KBM-7 (cell line): ENCODE data around the gene LINGO4.

Experiments
- DNase-seq: peaks from one replicate; pipeline ENCODE4 v3.0.0-alpha.2; 2015
- in situ Hi-C: fragments of 300-500 bp; cut with MboI; formaldehyde crosslinking; loops from 2 replicates; pipeline ENCODE4 v1.14.3; 2020; ENCODE audit warnings: low sequenced_read_pairs, low pct_unique_long_range_greater_than_20kb, mixed read lengths

Gene LINGO4, protein sequence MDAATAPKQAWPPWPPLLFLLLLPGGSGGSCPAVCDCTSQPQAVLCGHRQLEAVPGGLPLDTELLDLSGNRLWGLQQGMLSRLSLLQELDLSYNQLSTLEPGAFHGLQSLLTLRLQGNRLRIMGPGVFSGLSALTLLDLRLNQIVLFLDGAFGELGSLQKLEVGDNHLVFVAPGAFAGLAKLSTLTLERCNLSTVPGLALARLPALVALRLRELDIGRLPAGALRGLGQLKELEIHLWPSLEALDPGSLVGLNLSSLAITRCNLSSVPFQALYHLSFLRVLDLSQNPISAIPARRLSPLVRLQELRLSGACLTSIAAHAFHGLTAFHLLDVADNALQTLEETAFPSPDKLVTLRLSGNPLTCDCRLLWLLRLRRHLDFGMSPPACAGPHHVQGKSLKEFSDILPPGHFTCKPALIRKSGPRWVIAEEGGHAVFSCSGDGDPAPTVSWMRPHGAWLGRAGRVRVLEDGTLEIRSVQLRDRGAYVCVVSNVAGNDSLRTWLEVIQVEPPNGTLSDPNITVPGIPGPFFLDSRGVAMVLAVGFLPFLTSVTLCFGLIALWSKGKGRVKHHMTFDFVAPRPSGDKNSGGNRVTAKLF

DNA sequence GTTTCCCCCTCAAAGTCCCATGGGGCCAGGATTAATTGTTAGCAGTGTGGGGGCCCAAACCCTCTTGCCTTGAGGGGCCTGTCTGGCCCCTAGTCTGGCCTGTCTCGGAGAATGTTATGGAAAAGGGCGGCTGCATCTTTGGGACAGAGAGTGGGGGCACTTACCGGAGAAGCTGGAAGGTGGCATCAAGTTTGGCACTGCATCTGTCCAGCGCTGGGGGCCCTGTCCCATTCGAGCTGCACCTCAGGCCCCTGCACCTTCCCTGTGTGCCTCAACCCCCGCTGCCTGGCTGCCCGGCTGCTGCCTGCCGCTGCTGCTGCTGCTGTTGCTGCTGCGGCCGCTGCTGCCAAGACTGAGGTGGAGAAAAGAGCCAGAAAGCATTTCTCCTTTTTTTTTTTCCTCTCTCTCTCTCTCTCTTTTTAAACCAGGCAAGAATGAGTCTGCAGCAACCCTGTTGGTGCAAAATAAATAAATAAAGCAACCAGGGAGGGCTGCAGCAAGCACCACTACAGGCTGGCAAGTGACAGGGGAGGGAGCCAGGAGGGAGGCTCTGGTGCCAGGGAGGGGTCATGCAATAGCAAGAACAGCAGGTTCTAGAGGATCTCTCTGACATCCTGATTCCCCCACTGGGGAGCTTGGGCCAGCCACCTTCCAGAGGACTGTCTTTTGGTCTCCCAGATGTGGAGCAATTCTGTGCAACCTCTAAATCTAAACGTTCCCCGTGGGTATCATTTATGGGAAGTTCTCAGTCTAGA is at the start of gene LINGO4:
TSS of gene LINGO4 (minus strand) at position 354 of the 755 bp plus-strand sequence. CDS start 2,715 bp downstream, outside the sequence.
- in situ Hi-C loops, result no loop called here
- DNase-seq, result no peak

DNA sequence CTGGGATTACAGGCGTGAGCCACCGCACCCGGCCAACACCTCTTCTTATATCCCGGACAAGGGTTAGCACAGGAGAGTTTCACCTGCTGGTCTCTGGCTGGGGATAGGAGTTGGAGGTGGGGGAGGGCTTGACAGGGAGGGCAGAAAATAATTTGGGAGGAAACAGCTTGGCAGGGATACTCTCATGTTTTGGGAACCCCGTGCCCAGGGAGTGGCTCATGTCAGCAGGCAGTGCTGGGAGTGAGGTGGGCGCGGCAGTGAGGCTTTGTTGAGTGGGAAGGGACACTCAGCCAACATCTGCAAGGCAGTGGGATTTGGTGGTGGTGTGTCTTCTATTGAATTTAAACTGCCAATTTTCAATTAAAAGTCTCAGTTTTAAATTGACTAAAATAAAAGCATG is 49.4 kb upstream of the LINGO4 start:
- no peak for DNase-seq
- in situ Hi-C loops, result no loop called here

DNA sequence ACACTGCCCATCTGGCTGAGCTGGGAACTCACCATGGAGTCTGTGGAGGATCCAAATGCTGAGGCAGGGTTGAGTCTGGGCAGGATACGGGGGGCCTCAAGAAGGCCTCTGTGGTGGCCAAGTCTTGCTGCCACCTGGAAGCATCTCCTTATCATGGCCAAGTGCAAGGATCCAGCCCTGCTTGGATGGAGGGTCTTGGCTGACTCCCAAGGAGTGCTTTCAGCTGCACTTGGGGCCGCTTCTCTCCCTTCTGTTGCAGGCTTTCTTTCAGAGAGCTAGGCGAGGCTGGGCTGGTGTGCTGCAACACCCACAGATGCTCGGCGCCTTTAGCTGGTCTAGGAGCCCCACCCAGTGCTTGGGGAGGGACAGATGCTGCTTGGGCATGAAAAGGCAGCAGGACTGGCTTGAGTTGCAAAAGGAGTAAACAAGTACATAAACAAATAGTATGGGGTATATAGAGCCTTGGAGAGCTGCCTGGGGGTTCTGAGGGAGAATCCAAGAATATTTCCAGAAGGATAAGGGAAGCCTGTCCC is 48.3 kb upstream of the LINGO4 start, which contains the start of gene THEM5:
TSS of gene THEM5 (minus strand) at position 302 of the 533 bp plus-strand sequence. CDS start at position 155, 147 bp downstream.
- in situ Hi-C loops, result no loop called here
- no peak for DNase-seq

DNA sequence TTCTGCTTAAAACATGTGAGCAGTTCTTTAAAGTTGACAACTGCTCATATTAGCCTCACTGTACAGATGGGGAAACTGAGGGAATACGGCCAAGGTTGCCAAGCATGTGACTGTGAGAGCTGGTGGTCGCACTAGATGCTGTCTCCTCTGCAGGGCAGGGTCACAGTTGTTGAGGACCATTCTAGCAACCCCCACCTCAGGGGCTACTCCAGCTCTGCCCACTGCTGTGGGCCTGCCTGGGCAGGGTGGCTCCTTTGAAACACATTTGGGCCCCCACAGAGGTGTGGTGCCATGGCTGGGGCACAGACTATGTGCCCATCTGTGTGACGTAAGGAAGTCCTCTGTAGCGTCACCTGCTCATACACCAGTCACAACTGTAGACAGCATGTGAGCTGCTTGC is 47.5 kb upstream of the LINGO4 start:
- in situ Hi-C loops, result no loop called here
- no peak for DNase-seq

DNA sequence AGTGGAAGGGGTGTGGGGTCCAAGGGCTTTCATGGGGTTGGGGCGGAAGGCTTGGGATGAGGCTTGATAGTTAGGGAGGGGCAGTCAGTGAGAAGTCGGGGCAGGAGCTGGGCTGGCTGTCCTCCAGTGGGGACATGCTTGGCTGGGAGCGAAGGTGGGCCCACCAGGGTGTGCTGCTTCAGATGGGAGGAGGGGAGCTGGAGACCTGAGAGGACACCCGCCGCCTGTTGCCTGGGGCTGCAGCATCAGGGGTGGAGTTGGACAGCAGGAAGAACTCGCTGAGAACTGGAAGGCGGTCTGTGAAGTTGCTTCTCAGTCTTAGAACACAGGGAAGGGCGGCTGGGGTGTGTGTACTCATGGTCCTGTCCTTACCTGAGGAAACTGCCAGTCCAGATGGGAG is 46.7 kb upstream of the LINGO4 start:
- no peak for DNase-seq
- in situ Hi-C loops, result no loop called here

DNA sequence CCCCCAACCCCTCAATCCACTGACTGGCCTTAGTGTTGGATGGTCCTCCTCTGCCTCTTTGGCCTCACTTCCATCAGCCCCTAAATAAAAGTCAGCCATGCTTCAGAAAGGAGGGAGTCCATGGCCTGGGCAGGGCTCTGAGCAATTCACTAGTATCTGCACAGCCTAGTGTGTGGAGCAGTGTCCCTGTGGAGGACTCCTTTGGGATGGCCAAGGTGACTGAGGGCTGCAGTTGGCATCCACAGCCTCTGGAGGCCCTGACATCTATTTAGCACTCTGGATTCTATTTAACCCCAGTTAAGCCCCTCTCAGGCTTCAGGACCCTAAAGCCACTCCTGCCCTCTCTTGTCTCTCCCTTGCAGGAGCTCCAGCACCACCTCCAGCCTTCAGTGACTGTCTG is 44.7 kb upstream of the LINGO4 start:
- in situ Hi-C loops, result no loop called here
- DNase-seq, result no peak

DNA sequence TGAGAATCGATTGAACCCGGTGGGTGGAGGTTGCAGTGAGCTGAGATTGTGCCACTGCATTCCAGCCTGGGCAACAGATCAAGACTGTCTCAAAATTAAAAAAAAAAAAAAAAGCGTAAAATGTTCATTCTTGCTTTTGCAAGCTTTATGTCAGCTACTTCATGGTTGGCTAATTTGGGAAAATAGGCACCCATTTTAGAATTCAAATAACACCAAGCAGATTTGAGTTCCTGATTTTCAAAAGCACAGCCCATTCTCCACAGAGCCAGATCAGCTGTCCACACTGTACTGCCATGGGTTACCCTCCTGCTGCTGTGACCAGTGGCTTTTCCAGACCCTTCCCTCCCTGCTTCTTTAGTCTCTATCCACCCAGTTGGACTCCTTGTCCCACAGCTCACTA is 43.9 kb upstream of the LINGO4 start:
- in situ Hi-C loops, result no loop called here
- no peak for DNase-seq

DNA sequence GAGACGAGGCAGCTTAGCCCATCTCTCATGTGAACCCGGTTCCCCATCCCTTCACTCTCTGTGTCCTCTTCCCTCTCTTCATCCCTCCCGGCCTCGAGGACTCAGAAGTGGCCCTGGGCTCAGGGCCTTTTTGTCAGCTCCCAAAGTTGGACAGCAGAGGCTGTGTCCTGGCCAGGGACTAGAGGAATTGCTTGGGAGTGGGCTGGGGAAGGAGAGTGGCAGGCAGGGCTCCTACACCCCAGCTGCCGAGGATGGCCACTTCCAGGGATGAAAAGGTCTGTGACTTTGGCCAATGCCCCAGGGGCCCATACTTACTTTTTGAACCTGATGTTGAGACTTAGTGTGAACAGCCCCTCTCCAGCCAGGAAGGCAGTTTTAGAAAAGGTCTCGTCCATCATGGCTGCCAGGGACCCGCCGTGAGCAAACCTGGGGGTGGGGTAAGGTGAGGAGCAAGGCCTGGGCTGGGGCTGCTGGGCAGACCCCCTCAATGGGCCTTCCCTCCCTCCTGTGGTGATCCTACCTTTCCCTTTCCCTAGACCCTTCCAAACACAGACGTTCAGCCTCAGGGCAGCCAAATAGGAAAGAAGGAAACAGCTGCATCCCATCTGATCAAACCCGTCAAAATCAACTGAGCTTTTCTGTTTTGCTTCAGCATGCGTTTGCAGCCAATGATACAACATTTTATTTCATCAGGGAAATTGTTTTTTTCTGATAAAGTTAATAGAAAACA is 42.8 kb upstream of the LINGO4 start:
- in situ Hi-C loops, result no loop called here

DNA sequence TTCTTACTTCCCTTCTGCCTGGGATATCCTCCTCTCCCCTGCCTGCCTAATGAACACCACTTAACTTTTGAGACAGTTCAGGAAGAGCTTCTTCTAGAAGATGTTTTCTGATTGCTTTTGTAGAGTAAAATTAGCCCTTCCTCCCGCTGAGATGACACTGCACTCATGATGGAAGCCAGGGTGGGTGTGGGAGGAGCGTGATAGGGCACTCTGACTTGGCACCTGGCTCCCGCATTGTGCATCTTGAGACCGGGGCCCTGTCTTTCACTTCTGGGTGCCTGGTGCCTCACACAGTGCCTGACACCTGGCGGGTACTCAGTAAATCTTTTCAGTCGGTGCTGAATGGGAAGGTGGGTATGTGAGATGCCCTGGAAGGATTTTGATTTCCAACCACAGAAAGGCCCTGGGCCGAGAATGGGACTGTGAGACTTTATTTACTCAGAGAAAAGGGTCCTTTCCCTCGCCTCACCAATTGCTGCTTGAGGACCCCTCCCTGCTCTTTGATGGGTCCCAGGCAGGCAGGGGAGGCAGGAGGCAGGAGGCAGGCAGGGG is 41.5 kb upstream of the LINGO4 start:
- in situ Hi-C loops, result no loop called here
- no peak for DNase-seq

More for the DNA sequence above, 42.8 kb upstream of the LINGO4 start:
- no peak for DNase-seq

DNA sequence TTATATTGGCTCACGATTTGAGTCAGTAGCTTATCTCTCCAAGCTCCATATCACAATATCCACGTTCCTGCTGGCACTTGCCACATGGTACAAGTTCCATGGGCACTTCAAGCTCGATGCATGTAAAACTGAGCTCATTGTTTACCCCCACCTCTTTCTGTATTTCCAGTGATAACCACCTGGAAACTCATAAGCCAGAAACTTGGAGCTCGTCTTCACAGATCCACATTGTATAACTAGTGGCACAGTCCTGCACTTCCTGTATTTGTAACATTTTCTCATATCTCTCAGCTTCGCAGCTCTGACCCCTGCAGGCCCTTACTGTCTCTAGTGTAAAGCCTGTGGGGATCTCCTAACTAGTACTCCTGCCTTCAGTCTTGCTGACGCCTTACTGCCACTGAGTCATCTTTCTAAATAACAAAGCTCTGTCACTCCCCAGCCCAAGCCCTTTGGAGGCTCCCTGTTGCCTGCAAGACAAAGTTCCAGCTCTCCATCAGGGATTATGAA is 40.9 kb upstream of the LINGO4 start:
- peak; percentile 46 for DNase-seq
- in situ Hi-C loops, result no loop called here

DNA sequence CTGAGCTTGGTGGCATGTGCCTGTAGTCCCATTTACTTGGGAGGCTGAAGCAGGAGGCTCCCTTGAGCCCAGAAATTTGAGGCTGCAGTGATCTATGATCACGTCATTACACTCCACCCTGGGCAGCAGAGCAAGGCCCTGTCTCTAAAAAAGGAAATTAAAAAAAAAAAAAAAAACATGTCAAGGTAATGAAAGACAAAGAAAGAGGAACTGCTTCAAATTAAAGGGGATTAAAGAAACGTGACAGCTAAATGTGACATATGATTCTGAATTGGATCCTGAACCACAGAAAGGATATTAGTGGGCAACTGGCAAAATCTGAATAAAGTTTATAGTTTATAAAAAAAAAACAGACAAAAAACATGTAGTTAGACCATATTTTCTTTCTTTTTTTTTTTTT is 38.2 kb upstream of the LINGO4 start:
- in situ Hi-C loops, result no loop called here
- DNase-seq, result peak; percentile 60

DNA sequence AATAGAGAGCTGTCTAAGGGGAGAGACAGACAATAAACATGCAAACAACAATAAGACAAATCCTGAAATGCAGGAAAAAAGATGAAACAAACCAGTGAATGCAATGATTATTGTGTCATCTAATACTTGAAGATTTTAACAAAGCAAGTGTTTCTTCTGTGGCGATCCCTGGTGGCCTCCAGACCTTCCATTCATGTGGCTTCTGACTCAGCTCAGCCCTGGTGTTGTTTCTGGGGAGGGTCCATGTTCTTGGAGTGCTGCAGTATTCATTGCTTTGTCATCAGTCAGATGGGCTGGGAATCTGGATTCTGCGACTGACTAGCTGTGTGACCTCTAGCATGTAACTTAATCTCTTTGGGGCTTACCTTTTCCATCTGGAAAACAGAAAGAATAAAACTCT is 35.9 kb upstream of the LINGO4 start:
- no peak for DNase-seq
- in situ Hi-C loops, result no loop called here

DNA sequence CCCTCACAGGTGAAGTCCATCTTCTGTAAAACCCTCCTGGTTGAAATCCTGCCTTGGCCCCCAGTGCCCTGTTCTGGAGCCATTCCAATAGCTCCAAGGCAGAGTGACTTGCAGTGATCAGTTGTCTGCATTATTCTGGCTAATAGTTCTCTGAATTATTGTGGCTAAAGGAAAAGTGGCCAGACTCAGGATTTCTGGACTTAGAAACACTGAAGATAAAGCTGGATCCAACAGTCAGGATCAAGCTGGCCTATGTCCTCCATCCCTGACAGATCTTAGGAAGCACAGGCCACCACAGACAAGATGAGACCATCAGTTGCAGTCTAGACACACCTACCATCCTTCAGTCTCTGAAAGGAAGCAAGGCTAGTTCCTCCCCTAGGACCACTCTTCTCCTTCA is 35.2 kb upstream of the LINGO4 start:
- in situ Hi-C loops, result no loop called here
- DNase-seq, result no peak

DNA sequence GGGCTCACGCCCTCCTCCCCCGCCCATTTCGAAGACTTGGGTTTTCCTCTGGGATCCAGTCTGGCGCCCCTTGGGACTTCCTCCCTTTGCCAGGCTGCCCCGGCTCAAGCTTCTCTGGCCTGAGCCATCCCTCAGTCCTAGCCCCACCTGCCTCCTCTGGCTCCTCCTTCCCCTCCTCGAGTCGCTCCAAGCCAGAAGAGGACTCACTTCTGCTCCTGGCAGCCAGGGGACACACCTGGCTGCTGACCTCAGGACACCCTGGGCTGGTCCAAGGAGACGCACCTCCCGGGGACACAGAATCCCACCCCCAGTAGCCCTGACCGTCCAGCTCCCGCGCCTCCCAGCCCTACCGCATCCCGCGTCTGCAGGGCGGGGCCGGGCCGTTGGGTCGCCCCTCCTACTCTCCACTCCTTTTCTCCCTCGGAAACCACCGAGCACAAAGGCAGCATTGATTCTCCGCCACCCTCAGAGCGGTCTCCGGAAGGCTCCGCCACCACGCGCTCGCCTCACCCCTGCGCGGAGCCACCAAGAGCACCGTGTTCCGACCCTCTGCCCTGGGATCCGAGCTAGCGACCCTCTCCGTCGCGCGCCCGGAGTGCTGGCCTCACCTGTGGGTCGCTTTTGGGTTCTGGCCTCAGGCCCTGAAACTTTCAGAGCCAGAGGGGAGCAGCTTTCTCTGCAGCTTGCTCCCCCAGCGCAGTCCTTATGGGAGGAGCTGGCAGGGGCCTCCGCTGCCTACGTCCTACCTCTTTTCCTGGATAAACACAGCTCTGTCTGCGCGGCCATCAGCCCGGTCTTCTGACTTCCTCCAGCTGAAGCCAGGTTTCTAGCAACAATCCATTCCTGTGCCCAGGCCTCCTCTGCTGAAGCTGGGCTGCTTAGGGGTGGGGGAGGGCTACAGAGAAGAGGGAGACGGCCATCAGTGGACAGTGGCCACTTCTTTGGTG is 34.5 kb upstream of the LINGO4 start, which contains the start of gene C2CD4D:
TSS of gene C2CD4D (minus strand) at position 364 of the 947 bp plus-strand sequence. CDS start 831 bp downstream, outside the sequence.
- in situ Hi-C loops, result no loop called here
- DNase-seq, result no peak

DNA sequence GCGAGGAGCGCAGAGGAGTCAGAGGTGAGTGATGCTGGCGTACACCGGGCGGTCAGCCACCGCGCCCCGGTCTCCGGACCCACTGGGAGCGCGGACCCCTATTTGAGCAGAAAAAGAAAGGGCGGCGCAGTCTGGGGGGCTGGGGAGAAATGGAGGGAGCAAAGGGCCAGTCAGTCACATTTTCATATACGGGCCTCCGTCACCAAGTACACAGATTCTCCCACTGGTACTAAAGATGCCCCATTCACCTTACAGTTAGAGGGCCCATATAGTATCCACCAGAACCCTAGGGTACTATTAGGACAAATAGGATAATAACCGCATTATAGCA is 33.8 kb upstream of the LINGO4 start:
- DNase-seq, result no peak
- in situ Hi-C loops, result no loop called here

DNA sequence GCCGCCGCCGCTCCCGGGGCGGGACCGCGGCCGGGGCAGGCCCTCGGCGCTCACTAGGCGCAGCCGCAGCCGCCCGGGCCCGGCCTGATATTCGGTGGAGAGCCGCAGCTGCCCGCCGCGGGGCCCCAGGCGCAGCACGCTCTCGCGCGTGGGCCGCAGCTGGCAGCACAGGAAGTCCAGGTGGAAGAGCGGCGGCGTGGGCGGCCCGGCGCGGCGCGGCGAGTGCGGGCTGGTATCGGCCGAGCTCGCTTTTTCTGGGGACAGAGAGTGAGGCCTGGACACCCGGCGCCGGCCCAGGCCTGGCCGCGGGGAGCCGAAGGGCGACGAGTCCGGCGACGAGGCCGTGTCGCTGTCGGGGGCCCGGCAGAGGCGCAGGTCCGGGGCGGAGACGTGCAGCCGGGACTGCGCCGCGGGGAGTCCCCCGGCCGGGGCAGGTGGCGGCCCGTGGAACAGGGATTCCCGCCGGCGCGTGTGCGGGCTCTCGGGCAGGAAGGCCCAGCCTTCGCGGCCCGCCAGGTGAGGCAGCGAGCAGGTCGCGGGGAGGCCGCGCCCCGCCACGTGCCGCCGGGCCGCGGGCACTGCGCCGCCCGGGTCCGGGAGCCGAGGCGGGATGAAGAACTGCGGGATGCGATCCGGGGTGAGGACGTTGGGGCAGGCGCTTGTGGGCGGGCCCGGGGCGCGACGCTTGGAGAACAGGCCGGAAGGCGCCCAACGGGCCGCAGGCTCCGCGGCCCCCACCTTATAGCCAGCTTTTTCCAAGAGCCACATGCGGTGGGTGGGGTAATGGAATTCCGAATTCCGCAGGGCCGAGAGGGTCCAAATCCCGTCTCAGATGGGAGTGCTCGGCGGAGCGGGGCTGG is 33.2 kb upstream of the LINGO4 start:
- in situ Hi-C loops, result no loop called here

DNA sequence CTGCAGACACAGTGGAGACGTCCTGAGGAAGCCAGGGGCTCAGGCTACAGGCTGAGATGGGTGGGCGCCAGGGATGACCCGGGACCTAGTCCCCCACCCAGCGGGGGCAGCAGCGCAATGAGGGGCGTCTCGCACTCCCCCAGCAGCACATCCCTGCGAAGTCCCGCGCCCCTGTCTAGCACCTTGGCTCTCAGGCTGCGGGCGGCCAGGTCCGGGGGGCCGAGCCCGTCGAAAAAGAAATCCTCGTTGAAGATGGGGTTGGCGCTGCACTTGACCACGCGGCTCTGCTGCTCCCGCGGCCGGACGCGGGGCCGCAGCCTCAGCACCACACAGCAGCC is 32.6 kb upstream of the LINGO4 start:
- in situ Hi-C loops, result no loop called here
- DNase-seq, result no peak

More for the DNA sequence above, 33.2 kb upstream of the LINGO4 start:
- no peak for DNase-seq
